Right hindlimb (tissue), 1 donor: ENCODE results near the gene WIZ.
A peak's percentile ranks its signal among the peaks of the same experiment; 100 is the strongest.

Source experiments
- DNase-seq: peaks from one replicate; pipeline ENCODE4 v3.0.0-alpha.2; 2018

The WIZ gene

GRCh38 chr19:15466851-15467733 lies 17.3 kb upstream of the WIZ start:
- DNase-seq, result no peak

- no peak for DNase-seq
Observed at GRCh38 chr19:15464394-15465385, 14.9 kb upstream of the WIZ start, which contains the start of gene RASAL3. Gene RASAL3 (minus strand): TSS chr19:15464544. CDS start chr19:15464358, 186 bp downstream.

GRCh38 chr19:15463861-15464371 lies 14.2 kb upstream of the WIZ start:
- DNase-seq, result no peak

GRCh38 chr19:15461694-15462093 lies 11.9 kb upstream of the WIZ start:
- DNase-seq, result no peak

- no peak for DNase-seq
Observed at GRCh38 chr19:15457701-15458484, 8.1 kb upstream of the WIZ start.

GRCh38 chr19:15456871-15457700 lies 7.3 kb upstream of the WIZ start:
- DNase-seq, result no peak

GRCh38 chr19:15456441-15456840 lies 6.7 kb upstream of the WIZ start:
- DNase-seq, result no peak

GRCh38 chr19:15455996-15456395 lies 6.2 kb upstream of the WIZ start:
- DNase-seq, result no peak

- DNase-seq, result no peak
Observed at GRCh38 chr19:15453906-15454860, 4.4 kb upstream of the WIZ start.

GRCh38 chr19:15453091-15453578 lies 3.4 kb upstream of the WIZ start:
- DNase-seq, result no peak

- DNase-seq, result peak; percentile 90
Observed at GRCh38 chr19:15452111-15453047, 2.6 kb upstream of the WIZ start.

- DNase-seq, result no peak
Observed at GRCh38 chr19:15450528-15450890, 753 bp upstream of the WIZ start.

- no peak for DNase-seq
Observed at GRCh38 chr19:15448778-15449619, 757 bp downstream of the WIZ start.

- no peak for DNase-seq
Observed at GRCh38 chr19:15448044-15448777, 1.5 kb downstream of the WIZ start.

- no peak for DNase-seq
Observed at GRCh38 chr19:15447057-15447456, 2.7 kb downstream of the WIZ start.

GRCh38 chr19:15445807-15446376 lies 3.9 kb downstream of the WIZ start:
- no peak for DNase-seq

GRCh38 chr19:15445227-15445605 lies 4.5 kb downstream of the WIZ start:
- no peak for DNase-seq
